NOMO-1 (cell line): ENCODE results near the gene ATXN2.
"Not testable (repeated sequence)": the region's sequence is repeated elsewhere in the genome, so short reads cannot be mapped to it uniquely, and the experiment has no call there.

Experiments used
- DNase-seq, 2 experiments: peaks; one replicate each; lab custom pipeline; 2025; ENCODE audit not compliant: unreplicated experiment in 2 of 2; lab: John Stamatoyannopoulos, UW

The ATXN2 gene

GRCh38 chr12:111602348-111602747, 3.2 kb upstream of the ATXN2 start:
- DNase-seq: no peak

GRCh38 chr12:111600986-111601385, 1.9 kb upstream of the ATXN2 start:
- not testable (repeated sequence) for DNase-seq

GRCh38 chr12:111600205-111600642, 1.1 kb upstream of the ATXN2 start:
- DNase-seq: no peak

- DNase-seq: peak; percentile 79 to 85
These were observed 514 bp upstream of the ATXN2 start for GRCh38 chr12:111599453-111600204.

GRCh38 chr12:111597831-111598636, 1.1 kb downstream of the ATXN2 start:
- DNase-seq: peak; percentile 18 to 19

GRCh38 chr12:111596985-111597830, 1.9 kb downstream of the ATXN2 start:
- peak; percentile 41 to 43 for DNase-seq

- not testable (repeated sequence) for DNase-seq
These were observed 3.7 kb downstream of the ATXN2 start for GRCh38 chr12:111595341-111595835.

GRCh38 chr12:111591399-111592010, 7.6 kb downstream of the ATXN2 start:
- DNase-seq: not testable (repeated sequence)

GRCh38 chr12:111590552-111590951, 8.6 kb downstream of the ATXN2 start:
- no peak for DNase-seq

GRCh38 chr12:111589601-111590000, 9.5 kb downstream of the ATXN2 start:
- DNase-seq: no peak

GRCh38 chr12:111588010-111588409, 11.1 kb downstream of the ATXN2 start:
- DNase-seq: no peak

- DNase-seq: no peak
These were observed 12.1 kb downstream of the ATXN2 start for GRCh38 chr12:111586986-111587385.

- DNase-seq: no peak
These were observed 13.4 kb downstream of the ATXN2 start for GRCh38 chr12:111585690-111586089.

GRCh38 chr12:111584959-111585358, 14.2 kb downstream of the ATXN2 start:
- no peak for DNase-seq

GRCh38 chr12:111583506-111583905, 15.6 kb downstream of the ATXN2 start:
- DNase-seq: not testable (repeated sequence)

- no peak for DNase-seq
These were observed 16.9 kb downstream of the ATXN2 start for GRCh38 chr12:111582133-111582747.

- no peak for DNase-seq
These were observed 17.5 kb downstream of the ATXN2 start for GRCh38 chr12:111581434-111582132.

GRCh38 chr12:111580737-111581136, 18.4 kb downstream of the ATXN2 start:
- DNase-seq: no peak

GRCh38 chr12:111580119-111580425, 19.0 kb downstream of the ATXN2 start:
- no peak for DNase-seq

- no peak for DNase-seq
These were observed 20.2 kb downstream of the ATXN2 start for GRCh38 chr12:111578971-111579340.
